IPS-18c (cell line): Measurements from ENCODE around the gene GASK1B.

ENCODE experiments used
- H3K4me3 ChIP-seq: 2 replicates; pipeline ENCODE4 v1.7.0; 2013; ENCODE audit warnings: low read depth, mild to moderate bottlenecking, low read length, moderate library complexity; ENCODE audit not compliant: insufficient read depth
- H3K9me3 ChIP-seq: one replicate; pipeline ENCODE4 v1.6.1; 2013; ENCODE audit warnings: mild to moderate bottlenecking, low read length, moderate library complexity; ENCODE audit not compliant: control insufficient read depth, insufficient read depth

Gene GASK1B

DNA sequence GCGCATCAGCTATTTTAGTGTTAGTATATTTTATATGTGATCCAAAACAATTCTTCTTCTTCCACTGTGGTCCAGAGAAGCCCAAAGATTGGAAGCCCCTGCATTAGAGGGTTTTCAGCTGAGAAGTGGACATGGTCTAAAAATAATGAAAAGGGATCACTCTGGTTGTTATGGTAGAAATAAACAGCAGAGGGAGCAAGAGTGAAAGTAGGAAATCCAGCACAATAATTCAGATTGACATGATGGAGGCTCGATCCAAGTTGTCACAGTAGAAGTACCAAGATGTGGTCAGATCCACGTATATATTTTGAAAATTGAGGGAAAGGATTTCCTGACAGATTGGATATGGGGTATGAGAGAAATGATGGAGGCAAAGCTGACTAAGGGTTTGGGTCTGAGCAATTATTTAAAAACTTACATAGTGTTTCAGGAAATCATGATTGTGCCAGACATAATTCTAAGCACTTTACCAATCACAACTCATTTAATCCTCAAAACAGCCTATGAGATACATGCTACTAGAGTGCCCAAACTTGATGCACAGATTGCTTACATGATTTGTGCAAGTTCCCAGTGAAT, 20.4 kb upstream of the GASK1B start:
- Histone ChIP-seq H3K9me3 (peaks cover 2% of the 10 kb centered on the region), H3K4me3 (no peak overlapping the region)

DNA sequence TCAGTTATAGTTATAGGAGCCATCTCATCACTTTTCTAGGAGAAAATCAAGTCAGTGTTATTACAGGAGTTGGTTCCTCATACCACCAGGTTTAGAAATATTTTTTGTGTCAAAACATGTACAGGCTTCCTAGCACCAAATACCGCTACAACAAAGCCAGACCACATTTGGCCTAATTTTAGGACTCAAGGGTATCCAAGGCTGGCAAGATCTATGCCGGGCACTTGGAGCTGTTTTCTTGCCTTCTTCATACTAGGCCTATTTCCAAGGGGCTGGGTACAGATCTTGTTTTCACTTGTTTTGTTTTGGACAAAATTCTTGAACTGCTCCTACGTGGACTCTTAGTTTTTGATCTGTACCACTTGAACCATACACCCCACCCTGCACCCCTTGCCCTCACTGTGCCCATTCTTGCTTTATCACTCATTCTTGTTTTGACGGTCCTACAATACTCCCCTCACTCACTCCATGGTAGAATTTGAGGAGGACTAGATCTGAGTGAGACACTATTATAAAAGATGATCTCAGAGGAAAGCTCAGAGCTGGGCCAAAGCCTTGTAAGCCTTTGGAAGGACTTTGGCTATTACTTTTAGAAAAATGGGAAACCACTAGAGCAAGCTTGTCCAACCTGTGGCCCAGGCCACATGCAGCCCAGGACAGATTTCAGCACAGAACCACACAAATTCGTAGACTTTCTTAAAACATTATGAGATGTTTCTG, 19.8 kb upstream of the GASK1B start:
- H3K9me3 ChIP-seq: peaks cover 2% of the 10 kb centered on the region
- no peak overlapping the region for H3K4me3 ChIP-seq

GRCh38 chr4:158190718-158191117, 17.9 kb upstream of the GASK1B start:
- H3K4me3 ChIP-seq: no peak overlapping the region
- H3K9me3 ChIP-seq: peaks cover 2% of the 10 kb centered on the region

DNA sequence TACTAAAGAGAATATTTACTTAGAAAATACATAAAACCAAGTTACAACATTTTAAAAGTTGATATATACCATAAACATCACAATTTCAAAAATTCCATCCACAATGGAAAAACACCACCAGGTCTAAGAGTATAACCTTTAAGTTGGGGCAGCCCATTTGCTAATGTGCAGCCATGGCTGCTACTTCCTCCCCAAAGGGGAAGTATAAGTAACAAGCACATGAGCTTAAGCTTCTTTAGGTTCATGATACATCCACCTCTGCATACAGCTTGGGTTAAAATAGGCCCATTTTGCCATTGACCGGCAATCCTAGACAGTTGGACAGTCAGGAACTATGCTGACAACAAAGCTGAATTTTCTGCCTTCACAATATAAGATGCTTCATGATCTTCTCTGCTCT, 16.6 kb upstream of the GASK1B start:
- H3K4me3 ChIP-seq: no peak overlapping the region
- peaks cover 2% of the 10 kb centered on the region for H3K9me3 ChIP-seq

- H3K9me3 ChIP-seq: peaks cover 2% of the 10 kb centered on the region
- no peak overlapping the region for H3K4me3 ChIP-seq
These were observed 14.0 kb upstream of the GASK1B start for GRCh38 chr4:158186815-158187214.

GRCh38 chr4:158182736-158183135, 9.9 kb upstream of the GASK1B start:
- Histone ChIP-seq H3K4me3 (no peak overlapping the region), H3K9me3 (no peaks in the 10 kb centered on the region)

- no peak overlapping the region for H3K4me3 ChIP-seq
- no peaks in the 10 kb centered on the region for H3K9me3 ChIP-seq
These were observed 9.1 kb upstream of the GASK1B start for GRCh38 chr4:158181906-158182305.

DNA sequence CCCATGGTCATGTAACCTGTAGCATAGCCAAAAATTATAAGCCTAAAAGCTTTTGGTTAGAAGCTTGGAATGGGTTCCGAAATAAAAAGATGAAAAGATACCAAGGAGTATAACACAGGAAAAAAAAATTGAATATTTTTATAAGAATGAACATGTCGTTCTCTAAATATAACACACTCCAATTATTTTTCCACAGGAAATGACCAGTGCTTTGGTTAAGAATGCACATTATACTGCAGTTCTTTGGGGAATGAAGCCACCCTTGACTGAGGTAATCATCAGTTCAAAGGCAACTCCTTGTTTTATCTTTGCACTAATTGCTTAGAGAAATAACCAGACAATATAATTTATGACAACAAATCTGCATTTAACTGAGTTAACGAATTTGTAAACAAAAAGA, 6.6 kb upstream of the GASK1B start:
- Histone ChIP-seq H3K9me3 (no peaks in the 10 kb centered on the region), H3K4me3 (no peak overlapping the region)

- no peak overlapping the region for H3K4me3 ChIP-seq
- no peaks in the 10 kb centered on the region for H3K9me3 ChIP-seq
These were observed 4.0 kb upstream of the GASK1B start for GRCh38 chr4:158176776-158177175.

DNA sequence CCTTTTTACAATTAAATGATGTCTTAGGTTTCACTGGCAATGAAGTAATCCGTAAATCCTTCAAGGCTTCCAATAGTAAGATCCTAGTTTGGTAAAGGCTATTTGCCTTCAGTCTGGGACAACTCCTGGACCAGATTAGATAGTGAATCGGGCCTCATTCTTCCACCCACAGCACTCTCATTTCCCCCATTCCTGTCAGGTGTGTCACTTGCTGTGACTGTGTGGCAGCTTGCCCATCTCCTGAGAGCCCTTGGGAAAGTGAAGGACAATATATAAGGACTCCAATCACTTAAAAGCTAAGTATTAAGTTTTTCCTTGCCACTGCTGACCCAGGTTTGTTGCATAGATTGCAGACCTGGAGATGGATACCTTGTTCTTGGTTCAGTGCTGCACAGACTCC, 3.3 kb upstream of the GASK1B start:
- H3K9me3 ChIP-seq: no peaks in the 10 kb centered on the region

GRCh38 chr4:158170691-158171561, 1.9 kb downstream of the GASK1B start:
- Histone ChIP-seq H3K9me3 (no peaks in the 10 kb centered on the region), H3K4me3 (no peak overlapping the region)

More for the DNA sequence above, 3.3 kb upstream of the GASK1B start:
- no peak overlapping the region for H3K4me3 ChIP-seq

DNA sequence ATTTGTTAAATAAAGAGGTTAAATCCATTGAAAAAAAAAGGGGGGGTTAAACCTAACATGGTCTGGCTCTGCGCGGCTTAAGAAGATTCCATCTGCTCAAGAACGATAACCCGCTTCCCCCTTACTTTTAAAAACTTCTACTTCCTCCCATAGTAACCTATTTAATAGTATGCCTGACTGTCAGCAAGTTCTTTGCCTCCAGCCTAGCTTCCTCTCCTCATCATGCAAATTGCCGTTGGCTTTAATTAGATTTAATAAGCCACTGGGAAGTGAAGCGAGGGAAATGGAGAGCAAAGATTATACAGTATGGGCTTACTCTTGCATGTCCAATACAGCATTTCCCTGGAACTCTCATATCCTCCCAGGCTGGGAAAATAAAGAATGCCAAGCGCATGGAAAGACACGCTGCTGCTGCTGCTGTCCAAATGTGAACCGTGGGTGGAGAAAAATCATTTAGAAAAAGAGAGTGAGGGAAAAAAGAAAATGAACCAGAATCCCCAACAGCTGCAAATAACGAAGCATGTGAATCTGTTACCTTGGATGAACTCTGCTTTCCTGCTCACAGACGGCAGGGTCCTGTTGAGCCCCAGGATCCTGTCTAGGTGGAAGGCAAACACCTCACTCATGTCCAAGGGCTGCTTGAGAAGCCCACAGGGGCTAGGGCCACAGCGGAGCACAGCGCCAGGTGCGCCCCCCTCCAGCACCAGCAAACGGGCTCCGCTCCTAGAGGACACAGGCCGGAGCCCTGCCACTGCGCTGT, 2.7 kb downstream of the GASK1B start:
- no peak overlapping the region for H3K4me3 ChIP-seq
- H3K9me3 ChIP-seq: no peaks in the 10 kb centered on the region

DNA sequence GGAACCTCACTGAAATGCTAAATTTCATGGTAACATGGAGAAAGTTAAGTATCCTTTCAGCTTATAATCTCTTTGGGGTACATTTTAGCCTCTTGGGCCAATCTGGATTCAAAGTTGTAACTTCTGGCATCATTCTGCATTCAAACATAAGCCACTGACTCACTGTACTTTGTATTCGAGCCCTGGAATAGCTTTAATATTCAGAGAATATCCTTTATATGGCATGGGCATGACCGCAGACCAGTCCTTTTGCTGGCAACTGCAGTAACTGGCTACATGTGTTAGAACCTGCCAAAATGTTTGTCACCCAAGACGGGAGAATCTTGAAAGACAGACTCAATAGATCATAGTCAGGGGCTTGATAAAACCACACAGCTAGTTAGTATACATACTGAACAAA, 3.3 kb downstream of the GASK1B start:
- no peak overlapping the region for H3K4me3 ChIP-seq

GRCh38 chr4:158168606-158169005, 4.2 kb downstream of the GASK1B start:
- no peak overlapping the region for H3K4me3 ChIP-seq
- H3K9me3 ChIP-seq: no peaks in the 10 kb centered on the region

More for the DNA sequence above, 3.3 kb downstream of the GASK1B start:
- H3K9me3 ChIP-seq: no peaks in the 10 kb centered on the region

DNA sequence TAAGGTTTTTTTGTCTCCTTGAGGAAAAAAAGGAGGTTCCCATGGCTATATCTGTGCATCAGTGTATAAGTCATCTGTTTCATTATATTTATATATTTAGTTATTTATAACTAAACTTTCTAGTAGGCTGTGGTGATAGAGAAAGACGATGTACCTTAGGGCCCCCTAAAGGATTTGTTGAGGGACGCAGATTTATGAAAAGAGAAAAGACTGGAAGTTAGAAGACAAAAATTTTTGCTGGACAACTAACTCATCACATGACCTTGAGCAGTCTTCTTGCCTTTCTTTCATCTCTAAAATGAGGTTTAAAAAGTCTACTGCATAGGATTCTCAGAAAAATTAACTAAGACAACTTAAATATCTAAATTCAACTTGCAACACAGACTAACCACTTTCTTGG, 6.1 kb downstream of the GASK1B start:
- H3K4me3 ChIP-seq: no peak overlapping the region
- H3K9me3 ChIP-seq: no peaks in the 10 kb centered on the region

DNA sequence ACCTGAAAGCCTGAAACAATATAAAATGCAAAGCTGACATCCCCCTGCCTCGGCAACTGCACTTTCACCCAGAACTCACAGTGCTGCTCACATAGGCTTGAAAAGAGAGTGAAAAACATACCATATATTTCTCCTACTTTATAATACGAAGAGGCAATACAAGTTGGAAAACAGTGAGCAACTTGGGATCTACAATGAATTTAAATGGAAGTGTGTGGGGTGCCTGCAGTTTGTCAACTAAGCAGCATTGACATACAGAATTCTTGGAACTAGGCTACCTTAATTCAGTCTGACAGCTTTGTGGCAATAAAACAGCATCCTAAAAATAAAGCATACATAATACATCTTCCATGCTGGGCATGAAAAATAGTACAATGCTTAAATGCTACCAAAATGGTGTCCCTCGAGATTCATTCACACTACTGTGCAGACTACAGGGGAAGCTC, 8.0 kb downstream of the GASK1B start:
- Histone ChIP-seq H3K4me3 (no peak overlapping the region), H3K9me3 (no peaks in the 10 kb centered on the region)
